HFF-Myc (cell line): Measurements from ENCODE around the gene EZR.

Source experiments
- DNase-seq: peaks from one replicate; pipeline ENCODE4 v3.0.0-alpha.2; 2011; ENCODE audit warnings: low read depth; ENCODE audit errors: extremely low read depth
- H3K4me3 ChIP-seq: replicated peaks from 2 replicates; pipeline ENCODE4 v1.5.1; 2011; ENCODE audit warnings: low read depth, mild to moderate bottlenecking, control low read depth, low read length
- TF ChIP-seq, protein P1 (sequence below): IDR thresholded peaks from 2 replicates; pipeline ENCODE4 v1.5.1; 2012; ENCODE audit warnings: mild to moderate bottlenecking, low read depth, low read length, control low read depth; ENCODE audit errors: missing control alignments

The EZR gene

DNA sequence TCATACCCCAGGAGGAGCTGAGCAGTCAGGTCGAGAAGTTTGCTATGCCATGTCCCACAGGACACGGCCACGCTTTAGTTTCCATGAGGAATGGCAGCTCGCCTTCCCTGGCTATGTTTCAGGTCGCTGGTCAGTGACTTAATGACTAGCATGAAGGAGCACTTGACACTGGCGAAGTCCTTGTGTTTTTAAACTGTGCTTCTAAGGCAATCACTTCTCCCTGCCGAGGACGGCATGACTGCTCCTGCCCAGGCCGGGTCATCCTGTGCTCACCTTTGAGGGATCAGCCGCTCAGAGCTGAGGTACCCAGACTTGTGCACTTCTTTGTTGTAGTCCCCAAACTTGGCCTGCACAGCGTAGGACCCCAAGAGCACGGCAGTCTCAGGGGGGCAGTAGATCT is 34.1 kb downstream of the EZR start:
- TF ChIP-seq, protein P1, sequence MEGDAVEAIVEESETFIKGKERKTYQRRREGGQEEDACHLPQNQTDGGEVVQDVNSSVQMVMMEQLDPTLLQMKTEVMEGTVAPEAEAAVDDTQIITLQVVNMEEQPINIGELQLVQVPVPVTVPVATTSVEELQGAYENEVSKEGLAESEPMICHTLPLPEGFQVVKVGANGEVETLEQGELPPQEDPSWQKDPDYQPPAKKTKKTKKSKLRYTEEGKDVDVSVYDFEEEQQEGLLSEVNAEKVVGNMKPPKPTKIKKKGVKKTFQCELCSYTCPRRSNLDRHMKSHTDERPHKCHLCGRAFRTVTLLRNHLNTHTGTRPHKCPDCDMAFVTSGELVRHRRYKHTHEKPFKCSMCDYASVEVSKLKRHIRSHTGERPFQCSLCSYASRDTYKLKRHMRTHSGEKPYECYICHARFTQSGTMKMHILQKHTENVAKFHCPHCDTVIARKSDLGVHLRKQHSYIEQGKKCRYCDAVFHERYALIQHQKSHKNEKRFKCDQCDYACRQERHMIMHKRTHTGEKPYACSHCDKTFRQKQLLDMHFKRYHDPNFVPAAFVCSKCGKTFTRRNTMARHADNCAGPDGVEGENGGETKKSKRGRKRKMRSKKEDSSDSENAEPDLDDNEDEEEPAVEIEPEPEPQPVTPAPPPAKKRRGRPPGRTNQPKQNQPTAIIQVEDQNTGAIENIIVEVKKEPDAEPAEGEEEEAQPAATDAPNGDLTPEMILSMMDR: no peak
- DNase-seq: no peak
- no peak overlapping the region for H3K4me3 ChIP-seq

DNA sequence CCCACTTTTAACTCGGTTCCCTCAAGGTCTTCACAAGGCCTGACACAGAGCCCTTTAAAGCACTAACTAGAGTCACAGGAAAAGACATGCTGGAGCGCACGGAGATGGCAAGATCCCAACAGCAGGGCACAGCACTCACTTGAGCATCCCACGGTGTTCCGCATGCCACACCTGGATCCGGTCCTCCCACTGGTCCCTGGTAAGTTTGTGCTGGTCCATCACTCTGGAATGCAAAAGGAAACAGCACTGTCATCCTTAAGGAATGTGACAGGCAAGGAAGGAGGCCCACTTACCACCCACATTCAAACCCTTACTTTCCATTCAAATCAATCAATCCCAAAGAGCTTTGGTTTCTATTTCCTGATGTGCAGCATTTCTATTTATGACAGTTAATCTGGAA is 34.7 kb downstream of the EZR start:
- H3K4me3 ChIP-seq: no peak overlapping the region
- DNase-seq: no peak
- TF ChIP-seq, protein P1: no peak

DNA sequence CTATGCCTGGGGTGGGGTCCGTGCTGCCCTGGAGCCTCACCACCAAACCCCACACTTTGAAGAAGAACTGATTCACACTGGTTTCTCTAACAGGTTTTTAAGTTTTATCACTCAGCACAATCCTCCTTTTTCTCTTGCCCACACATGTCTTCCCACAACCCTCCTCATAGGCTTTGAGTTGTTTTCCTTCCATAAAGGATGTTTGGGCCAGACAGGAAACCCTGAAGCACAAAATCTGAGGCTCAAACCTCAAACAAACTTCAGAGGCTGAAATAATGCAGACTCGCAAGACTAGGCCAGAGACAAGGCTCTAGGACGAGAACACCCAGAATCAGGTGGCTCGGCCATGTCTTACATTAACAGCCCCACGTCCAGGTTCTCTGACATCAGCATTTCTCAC is 35.3 kb downstream of the EZR start:
- TF ChIP-seq, protein P1: no peak
- no peak overlapping the region for H3K4me3 ChIP-seq
- no peak for DNase-seq

DNA sequence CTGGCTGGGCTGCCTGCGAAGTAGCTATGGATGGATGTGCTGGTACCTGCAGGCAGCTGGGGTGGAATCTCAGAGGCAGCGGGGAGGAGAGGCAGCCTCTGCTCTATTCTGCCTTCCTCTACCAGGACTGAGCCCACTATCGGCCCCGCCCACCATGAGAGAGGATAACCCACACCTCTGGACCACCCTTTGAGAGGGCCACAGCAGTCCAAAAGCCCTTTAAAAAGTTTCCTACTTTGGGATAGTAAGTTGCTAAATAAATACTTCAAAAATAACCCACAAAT is 36.1 kb downstream of the EZR start:
- TF ChIP-seq, protein P1: no peak
- no peak for DNase-seq
- no peak overlapping the region for H3K4me3 ChIP-seq

DNA sequence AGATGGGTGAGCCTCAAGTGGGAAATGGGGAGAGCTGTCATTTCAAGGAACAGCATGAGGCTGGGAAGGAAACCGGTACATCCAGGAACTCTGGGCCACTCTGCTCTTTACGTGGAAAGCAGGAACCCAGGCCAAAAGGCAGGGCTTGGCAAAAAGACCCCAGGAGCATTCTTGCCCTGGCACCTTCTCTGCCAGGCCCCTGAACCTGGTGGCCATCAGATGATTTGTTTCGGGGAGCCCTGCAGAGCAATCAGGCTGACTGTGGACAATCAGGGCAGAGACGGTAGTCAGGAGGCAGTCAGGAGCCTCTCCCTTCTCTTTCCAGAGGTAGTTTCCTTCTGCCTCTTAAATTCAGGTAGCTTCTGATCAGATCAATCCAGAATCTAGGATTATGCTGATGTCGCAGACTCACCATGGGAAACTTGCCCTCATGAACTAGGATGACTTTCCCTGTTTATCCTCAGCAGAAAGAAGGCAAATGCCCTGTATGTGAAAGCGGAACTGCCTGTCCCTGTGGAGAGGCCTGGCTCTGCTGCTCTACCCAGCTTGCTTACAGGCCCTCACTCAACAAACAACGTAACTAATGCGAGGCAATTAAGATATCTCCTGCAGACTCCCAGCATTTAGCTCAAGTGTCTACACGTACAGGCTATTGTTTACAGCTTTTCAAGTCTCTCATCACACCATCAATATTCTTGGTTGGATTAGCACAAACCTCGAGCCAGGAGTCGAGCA is 36.6 kb downstream of the EZR start:
- DNase-seq: no peak
- H3K4me3 ChIP-seq: no peak overlapping the region
- TF ChIP-seq, protein P1: no peak

DNA sequence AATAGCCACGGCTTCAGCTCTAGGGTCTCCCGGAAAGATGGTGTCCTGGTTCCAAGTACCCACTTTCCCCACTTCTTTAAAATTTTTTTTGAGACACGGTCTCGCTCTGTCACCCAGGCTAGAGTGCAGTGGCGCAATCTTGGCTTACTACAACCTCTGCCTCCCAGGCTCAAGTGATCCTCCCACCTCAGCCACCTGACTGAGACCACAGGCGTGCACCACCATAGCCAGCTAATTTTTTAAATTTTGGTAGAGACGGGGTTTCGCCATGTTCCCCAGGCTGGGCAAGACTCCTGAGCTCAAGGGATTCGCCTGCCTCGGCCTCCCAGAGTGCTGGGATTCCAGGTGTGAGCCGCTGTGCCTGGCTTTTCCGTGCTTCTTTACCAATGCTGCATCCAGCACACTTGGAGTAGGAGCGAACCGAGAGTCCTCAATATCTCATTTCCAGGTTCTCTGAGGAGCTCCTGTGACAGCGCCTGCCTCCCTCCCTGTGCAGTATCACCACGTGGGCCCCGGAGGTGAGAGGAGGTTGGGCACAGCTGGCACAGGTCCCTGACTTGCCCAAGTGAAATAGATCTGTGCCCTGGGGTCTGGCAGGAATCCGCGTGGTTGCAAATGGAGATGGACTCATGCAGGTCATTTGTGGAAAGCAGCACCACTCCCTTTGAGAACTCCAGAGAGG is 37.3 kb downstream of the EZR start:
- no peak for DNase-seq
- TF ChIP-seq, protein P1: no peak
- H3K4me3 ChIP-seq: no peak overlapping the region
